ENCODE data around the gene B2M. TPM values are rescaled to one million over a fixed set of nuclear protein-coding genes. Genes with fewer than 3 reads are reported as not detected.

B2M gene
- total and polyA plus RNA-seq, 2 of the 8 experiments (the other 6 are each of a cell fraction or from before 2014, with no cell fraction given), result 78.9 to 907 TPM

GRCh38 chr15:44716983-44717602 lies 5.8 kb downstream of the B2M start:
- Histone ChIP-seq H3K4me1 (replicated peaks in 1 of 4; ENCODE audit: control insufficient read depth in 3 of 4, insufficient read depth in 4 of 4, low read length in 3 of 4) (peaks cover 0 to 3% (median 0%) of the 10 kb centered on the region in 4 experiments; a peak in 1 of 7 replicates), H3K14ac (ENCODE audit: insufficient read length) (no peak overlapping the region), H2BK5ac (ENCODE audit: low read depth, low read length) (no peak overlapping the region), H3K9ac (replicated peaks in 1 of 4; ENCODE audit: extremely low read depth in 1 of 4, low read depth in 3 of 4, low read length in 3 of 4) (no peak overlapping the region), H3K23me2 (ENCODE audit: low read depth, low read length) (no peaks in the 10 kb centered on the region; the same call in 1 of the 2 replicates), H3K4me3 (ENCODE audit: extremely low read depth in 1 of 4, insufficient read depth in 2 of 4, low read depth in 3 of 4, low read length in 4 of 4) (no peak overlapping the region), H3K18ac (ENCODE audit: extremely low read depth, low read length) (no peak overlapping the region), H3K79me2 (ENCODE audit: control insufficient read depth in 1 of 2, insufficient read depth in 2 of 2, low read length in 2 of 2) (peaks cover 0 to 9% of the 10 kb centered on the region in 2 experiments; a peak in 2 of 4 replicates), H2BK15ac (ENCODE audit: low read length) (no peak overlapping the region), H3K23ac (ENCODE audit: insufficient read length) (no peak overlapping the region), H3K79me1 (ENCODE audit: low read depth, low read length) (no peaks in the 10 kb centered on the region), H3K36me3 (ENCODE audit: control insufficient read depth in 2 of 4, insufficient read depth in 4 of 4, low read length in 3 of 4) (peaks cover 2 to 25% (median 18%) of the 10 kb centered on the region in 4 experiments; a peak in 6 of 8 replicates), H3K4ac (replicated peaks; ENCODE audit: insufficient read length, low read depth, low read length) (no peak overlapping the region), H4K91ac (replicated peaks; ENCODE audit: insufficient read length, low read length) (no peak overlapping the region), H3K27ac (ENCODE audit: low read depth, low read length) (no peak overlapping the region), H2BK120ac (replicated peaks; ENCODE audit: low read depth, low read length) (no peak overlapping the region), H2BK12ac (ENCODE audit: low read depth, low read length) (no peak overlapping the region), H4K8ac (ENCODE audit: extremely low read depth, insufficient read depth, low read length) (no peak overlapping the region), H4K5ac (ENCODE audit: insufficient read length, low read depth, low read length) (no peak overlapping the region), H4K20me1 (replicated peaks in 1 of 2; ENCODE audit: control insufficient read depth in 1 of 2, insufficient read depth in 2 of 2, low read length in 2 of 2) (no peaks in the 10 kb centered on the region), H3K9me3 (ENCODE audit: insufficient read depth in 2 of 2, low read depth in 1 of 2, low read length in 1 of 2) (no peaks in the 10 kb centered on the region), H3K4me2 (ENCODE audit: insufficient read depth in 1 of 2, low read depth in 2 of 2, low read length in 2 of 2) (no peak overlapping the region), H2BK20ac (ENCODE audit: low read length) (no peak overlapping the region), H2AK5ac (ENCODE audit: low read depth, low read length) (no peak overlapping the region), H2AFZ (ENCODE audit: low read length) (no peak overlapping the region), H3K27me3 (replicated peaks in 1 of 4; ENCODE audit: control insufficient read depth in 3 of 4, extremely low read depth in 1 of 4, insufficient read depth in 3 of 4, low read length in 3 of 4) (peaks cover 0 to 6% (median 4%) of the 10 kb centered on the region in 4 experiments; a peak in 5 of 7 replicates), H3K56ac (replicated peaks; ENCODE audit: insufficient read length, low read depth, low read length) (no peak overlapping the region)
- no peak for FAIRE-seq
- POLR2A ChIA-PET (ENCODE audit: partially characterized antibody), result interaction anchor here (1.1 to 1.3 kb wide), 2 partner anchors 10 to 19 kb away, joined by 3 read pairs; partner anchors contain the start of gene TRIM69
- CTCF ChIA-PET (ENCODE audit: partially characterized antibody), result no interaction called here
- 91% methylated on average over 2 of the region's 2 CpGs; no CpG with 5 or more reads in 1 of the 2 experiments for WGBS, 2 experiments (ENCODE audit: extremely low coverage in 1 of 2, insufficient coverage in 1 of 2, insufficient read length in 1 of 2, insufficient replicate concordance in 2 of 2, low coverage in 1 of 2, low lambda C conversion rate in 2 of 2, missing lambda C conversion rate in 1 of 2)
- no peak for DNase-seq (ENCODE audit: low read depth in 1 of 2, low spot score in 2 of 2)

Data from H1 (cell line).